ENCODE data around the gene SH2D2A.

The SH2D2A gene

DNA sequence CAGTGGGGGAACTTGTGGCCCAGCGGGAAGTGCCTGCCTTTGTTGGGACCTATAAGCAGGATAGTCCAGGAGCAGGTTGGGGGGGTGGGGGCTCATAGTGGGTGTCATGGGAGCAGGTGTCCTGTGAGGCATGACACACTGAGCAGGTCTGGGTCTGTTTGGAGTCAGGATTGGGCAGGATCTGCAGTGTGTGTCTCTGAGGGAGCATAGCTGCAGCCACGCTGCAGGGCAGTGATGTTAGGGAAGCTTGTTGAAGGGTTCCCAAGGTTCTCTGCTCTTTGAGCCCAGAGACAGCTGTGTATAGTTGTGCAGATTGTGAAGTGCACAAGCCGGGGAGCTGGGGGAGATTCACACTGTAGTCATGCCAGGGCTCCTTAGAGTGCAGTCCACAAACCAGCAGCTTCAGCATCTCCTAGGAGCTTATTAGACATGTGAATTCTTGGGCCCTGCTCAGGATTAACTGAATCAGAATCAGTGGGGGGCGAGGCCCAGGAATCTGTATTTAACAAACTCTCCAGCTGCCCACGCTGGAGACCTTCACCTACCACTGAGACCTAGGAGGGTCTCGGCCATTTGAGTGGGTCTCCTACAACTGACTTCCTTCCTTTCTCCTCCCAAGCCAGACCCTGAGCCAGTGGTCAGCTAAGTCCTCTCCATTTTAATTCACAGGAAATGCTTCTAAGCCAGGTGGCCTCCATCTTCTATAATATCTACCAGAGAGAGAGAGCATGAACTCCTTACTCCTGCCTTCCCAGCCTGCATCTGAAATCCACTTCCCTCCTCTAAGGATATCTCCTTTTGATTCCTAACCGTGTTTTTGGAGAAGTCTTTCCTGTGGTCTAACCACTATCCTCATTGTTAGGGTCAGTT is 31.2 kb upstream of the SH2D2A start:
- DNase-seq = no peak

DNA sequence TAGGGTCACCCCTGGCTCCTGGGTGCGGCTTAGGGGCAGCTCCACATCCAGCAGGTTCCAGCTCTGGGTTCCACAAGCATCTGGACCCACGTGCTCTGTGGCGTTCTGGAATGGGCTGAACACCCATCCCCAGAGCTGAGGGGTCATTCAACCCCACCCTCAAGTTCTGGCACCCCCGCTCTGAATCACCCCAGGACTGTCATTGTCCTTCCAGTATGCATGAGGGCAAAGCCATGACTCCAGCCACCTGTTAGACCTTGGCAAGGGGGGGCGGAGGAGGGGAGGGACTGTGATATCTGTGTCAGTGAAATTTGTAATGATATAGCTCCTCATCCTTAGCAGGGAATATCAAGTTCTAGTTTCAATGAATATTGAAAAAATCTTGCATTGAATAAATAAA is 30.0 kb upstream of the SH2D2A start:
- DNase-seq = no peak

DNA sequence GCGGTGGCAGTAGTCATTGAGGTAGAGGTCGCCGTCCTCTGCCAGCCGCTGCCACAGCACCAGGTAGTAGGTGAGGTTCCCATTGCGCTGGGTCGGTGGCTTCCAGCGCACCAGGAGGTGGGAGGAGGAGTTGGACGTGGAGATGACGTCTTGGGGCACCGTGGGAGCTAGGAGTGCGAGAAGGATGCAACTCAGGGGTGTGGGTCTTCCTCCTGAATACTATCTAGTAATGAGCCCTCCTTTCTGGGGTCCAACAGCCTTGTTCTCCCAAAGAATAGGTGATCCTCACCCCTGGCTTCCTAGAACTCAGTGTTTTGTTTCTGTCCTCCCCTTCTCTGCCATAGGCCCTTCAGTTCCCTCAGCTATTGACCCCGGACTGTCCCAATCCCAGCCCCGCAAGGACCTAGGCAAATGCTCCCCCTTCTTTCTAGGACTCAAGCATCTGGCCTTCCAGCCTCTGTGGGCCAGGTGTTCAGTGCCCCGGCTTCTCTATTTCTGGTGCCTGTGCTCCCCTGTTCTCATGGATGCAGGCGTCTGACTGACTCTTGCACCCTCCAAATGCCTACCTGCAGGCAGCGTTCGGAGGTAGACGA is 29.4 kb upstream of the SH2D2A start:
- DNase-seq = no peak

DNA sequence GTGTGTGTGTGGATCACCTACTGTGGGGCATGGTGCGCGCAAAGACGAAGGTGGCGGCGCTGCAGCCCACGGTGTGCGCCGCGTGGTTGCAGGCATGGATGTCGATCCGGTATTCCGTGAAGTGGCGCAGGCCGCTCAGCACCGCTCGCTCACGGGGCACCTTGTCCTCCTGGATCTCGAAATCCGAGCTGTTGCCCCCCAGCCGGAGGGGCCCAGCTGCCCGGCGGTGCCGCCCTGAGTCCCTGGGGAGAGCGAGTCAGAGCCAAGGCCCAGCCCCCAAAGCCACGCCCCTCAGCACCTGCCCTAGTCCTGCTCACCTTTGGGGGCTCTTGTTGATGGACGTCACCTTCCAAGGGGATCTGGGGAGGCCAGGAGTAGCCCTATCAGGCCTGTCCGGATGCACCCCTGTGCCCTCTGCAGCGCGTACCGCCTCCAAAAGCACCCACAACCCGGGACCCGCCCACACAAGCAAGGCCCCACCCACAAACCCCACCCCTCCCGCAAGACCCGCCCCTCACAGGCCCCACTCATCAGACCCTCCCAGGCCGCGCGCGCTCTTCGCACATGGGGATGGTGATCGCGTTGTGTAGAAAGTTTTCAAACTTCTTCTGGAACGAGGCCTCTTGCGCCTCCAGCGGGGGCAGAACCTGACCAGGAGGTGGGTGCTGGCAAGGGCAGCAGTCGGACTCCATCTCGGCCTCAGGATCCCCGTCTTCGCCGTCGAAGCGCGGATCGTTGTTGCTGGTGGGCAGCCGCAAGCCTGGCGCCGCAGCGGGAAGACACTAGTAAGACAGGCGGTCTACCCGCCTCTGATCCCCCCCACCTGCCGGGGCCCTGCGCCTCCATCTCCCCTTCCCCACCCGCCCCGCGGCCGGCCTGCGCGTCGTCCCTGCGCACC is 28.7 kb upstream of the SH2D2A start:
- no peak for DNase-seq

DNA sequence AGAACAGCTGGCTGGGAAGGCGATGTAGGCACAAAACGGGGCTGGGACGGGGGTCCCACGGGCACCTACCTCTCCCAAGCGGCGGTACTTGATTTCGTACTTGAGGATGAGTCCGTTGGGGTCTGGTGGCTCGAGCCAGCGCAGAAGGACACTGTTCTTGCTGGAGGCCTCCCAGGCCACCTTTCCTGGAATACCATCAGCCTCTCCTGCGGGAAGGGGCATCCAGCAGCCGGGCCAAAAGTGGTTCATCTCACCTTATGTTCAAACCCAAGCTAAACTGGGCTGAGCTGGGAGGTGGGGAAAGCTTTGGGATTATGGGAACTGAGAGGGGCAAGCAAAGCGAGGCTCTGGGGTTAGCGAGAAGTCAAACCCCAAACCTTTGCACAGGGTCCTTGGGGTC is 28.0 kb upstream of the SH2D2A start:
- DNase-seq = no peak

DNA sequence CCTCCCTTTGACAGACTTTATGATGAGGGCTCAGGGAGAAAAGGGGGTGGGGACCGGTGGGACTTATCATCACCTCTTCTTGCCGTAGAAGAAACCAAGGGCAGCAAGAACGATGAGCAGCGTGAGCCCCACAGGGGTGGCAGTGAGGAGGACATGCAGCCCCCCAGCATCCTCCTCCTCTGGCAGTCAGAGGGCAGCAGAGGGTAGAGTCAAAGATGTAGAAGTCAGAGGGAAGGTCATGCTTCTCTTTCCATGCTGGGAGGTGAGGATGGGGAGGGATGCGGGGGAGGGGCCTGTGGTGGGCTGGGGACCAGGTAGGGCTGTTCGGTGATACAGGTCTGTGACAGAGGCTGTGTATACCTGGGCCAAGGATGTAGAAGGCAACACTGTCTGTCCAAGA is 27.5 kb upstream of the SH2D2A start:
- no peak for DNase-seq

DNA sequence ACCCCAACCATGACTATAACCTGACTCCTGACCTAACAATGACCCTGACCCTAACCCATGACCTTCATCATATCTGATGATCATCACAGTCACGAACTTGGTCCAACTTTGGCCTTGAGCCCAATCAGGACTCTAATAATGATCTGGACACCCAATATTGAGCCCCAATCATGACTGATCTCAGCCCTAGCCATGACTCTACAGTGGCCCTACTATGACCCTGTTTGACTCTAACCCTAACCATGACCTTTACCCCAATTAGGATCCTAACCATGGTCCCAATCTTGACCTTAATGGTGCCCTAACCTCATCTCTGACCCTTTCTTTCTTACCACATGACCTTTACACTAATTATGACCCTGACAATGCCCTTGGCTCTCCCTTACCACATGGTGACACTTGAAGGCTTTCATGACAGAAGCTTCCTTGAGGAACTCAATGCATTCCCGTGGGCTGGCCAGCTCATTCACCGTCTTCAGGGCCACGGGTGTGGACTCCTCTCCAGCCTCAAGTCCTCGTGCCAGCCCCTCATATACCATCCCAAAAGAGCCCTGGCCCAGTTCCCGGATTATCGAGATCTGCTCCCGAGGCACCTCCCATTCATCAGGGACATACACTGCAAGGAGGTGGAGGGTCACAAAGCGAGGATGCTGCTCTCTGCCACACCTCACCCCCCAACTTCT is 26.1 kb upstream of the SH2D2A start:
- no peak for DNase-seq

DNA sequence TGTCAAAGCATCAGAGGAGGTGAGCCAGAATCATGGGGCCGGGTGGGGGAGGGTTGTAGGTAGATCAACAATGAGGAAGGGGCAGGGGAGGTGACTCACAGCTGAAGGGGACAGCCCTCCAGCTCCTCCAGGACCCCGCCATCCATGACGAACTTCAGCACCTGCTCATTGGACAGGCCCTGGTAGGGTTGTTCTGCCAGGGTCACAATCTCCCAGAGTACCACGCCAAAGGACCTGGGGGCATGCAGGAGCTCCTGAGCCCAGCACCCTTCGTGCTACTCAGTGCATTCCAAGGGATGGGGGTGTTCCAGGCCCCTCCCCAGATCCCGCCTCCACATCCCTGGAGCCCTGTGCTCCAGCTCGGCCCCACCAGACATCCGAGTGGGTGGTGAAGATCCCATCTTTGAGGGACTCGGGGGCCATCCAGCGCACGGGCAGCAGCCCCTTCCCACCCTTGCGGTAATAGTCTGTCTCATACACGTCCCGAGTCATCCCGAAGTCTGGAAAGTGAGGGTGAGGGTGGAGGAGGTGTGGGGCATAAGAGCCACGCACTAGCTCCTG is 24.7 kb upstream of the SH2D2A start:
- DNase-seq = no peak

DNA sequence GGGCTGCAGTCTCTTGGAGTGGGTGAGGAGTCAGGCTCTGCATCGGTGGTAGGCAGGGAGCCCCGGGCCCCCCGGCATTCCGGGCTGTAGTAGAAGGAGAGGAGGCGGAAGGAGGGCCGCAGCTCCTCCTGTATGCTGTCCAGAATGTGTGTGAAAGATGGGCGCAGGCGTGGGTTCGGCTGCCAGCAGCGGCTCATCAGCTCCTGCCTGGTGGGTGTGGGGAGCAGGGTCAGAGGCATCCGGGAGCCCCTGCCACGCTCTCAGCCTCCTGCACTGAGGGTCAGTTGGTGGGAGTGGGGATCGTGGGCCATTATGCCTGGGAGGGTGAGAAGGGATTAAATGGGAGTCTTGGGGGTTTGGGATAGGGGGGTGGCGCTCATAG is 24.2 kb upstream of the SH2D2A start:
- no peak for DNase-seq

DNA sequence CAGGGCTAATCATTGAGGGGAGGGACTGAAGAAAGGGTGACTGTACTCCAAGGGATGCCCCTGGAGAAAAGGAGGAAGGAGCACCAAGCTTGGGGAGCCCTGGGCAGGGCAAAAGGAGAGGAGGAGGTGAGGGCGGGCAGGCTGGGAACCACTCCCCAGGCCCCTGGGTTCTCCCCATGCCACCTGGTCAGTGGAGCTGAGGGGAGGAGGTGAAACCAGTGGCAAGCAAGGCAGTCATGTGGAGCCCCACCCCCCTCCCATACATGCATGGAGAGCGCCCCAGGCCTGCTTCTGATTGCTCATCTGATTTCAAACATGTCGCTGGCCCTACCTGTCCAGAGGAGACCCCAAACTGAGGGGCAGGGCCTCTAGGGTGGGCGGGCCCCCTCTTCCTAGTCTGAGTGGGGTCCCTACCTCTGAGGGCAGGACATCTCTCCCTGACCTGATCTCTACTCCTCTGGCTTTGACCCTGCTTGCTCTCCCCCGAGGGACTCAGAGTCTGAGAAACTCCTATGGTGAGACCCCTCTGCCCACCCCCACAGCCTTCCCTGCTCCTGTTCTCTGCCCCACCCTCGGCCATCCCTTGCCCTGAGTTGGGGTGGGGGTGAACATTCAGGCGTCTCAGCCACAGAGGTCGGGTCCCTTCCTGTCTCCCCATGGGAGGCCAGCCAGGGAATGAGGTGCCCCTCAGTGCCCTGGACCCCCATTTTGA is 23.7 kb upstream of the SH2D2A start:
- no peak for DNase-seq

DNA sequence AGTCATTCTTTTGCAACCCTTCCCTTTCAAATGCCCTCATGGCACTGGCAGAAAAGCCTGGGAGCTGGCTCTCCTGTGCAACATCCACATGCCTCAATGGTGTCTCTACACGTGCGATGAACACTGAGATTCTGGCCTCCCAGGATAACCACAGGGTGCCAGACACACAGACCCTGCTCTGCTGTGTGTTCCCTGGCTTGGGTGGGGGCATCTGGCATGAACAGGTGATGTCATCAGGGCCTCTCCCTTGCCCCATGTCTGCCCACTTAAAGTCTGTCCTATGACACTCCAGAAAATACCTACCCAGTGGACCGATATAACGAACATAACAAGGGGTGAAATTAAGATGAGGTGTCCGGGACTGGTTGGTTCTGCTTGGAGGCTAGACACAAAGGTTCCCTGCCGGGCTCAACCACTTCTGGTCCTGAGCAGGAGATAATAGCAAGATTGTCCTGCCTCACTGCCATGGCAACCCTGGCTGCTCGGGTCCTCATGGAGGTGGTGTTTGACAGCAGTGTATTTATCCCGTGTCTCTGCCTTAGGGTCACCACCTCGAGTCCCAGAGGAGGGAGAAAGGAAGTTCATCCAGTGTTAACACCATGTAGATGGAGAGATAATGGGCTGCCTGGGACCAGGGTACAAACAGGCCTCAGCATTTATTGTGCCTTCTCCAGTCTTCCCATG is 22.9 kb upstream of the SH2D2A start:
- DNase-seq = no peak

DNA sequence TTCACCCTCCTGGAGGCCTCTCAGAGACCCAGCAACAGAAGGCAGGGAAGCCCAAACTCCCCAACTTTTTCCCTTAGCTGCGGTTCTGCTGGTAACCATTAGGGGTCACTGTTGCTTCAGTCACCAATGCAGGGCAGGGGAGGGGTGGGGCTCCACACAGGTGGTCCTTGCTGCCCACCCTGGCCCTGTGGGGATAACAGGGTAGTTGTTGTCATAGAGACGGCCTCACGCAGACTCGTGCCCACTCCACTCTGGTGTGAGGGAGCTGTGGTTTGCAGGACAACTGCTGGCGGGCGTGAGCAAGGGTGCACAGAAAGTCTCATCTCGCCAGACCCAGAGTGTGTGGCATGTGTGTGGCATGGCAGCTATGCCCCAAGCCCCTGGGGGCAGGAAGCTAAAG is 22.3 kb upstream of the SH2D2A start:
- DNase-seq = no peak

DNA sequence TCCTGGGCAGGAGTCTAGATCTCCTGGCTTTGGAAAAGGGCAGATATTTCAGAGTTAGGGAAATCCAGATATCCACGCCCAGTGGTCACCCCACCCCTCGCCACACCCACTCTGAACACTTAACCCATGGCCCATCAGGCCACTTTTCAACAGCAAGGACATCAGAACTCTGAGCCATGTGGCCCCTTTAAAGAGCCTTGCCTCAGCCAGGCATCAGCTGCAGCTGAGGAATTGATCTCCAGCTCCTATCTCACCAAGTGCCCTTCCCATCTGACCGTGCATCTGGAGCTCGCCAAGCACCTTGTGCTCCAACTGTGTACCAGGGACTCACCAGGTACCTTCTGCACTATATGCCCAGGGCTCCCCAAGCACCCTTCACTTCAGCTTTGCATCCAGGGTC is 20.2 kb upstream of the SH2D2A start:
- DNase-seq = no peak

DNA sequence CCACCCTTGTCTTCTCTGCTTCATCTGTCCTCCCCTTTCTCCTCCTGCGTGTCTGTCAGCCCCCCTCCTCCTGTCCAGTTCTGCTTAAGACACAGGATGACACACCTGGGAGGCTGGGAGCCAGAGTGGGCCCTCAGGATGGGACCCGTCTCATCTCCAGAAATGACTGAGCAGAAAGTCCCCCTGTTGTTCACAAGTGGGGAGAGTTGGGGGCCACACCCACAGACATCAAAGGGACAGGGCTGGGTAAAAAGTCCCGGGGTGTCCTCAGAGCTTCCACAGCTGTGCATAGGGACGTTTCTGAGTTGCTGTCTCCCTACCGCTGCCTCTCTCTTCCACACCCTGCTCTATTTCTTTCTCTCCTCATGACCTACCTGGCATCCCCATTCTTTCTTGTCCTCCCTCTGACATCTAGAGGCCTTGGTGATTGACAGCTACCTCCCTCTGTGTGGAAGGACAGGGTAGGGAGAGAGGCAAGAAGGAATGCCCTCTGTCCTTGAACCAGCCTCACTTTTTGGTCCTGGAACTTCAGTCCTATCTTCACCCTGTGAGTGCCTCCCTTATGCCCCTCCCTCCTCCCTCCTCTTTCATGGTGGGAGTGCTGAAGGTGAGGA is 19.5 kb upstream of the SH2D2A start:
- no peak for DNase-seq

DNA sequence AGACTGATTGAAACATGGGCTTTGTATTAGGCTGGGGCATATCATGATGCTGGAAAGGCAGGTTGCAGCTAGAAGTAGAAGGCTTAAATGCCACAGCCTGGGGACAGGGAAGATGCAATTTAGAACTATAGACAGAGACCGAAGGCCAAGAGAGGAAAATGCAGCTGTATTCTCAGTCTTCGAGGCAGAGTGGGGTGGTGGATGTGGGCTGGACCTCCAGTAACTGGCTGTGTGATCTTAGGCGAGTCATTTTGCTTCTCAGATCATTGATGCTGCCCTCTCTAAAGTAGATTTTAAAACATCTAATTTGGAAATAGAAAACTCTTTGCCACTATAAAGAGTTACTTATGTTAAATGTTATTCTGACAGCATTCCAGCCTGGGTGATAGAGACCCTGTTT is 17.7 kb upstream of the SH2D2A start:
- DNase-seq = no peak

DNA sequence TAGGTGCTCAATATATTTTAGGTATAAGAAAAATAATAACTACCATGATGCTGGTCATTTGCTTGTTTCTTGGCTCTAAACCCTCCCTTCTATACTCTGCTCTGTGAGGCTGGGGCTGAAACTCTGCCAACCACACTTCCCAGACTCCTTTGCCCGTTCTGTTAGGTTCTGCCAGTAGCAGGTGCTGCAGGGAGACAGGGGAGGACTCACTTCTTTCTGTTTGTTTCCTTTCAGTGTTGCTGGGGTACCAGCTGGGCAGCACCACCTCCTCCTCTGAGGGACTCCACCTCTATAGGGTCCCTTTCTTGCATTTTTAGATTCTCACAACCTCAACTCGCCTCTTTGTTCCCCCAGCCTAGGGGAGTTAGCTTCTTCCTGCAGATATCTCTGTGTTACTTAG is 17.0 kb upstream of the SH2D2A start:
- no peak for DNase-seq

DNA sequence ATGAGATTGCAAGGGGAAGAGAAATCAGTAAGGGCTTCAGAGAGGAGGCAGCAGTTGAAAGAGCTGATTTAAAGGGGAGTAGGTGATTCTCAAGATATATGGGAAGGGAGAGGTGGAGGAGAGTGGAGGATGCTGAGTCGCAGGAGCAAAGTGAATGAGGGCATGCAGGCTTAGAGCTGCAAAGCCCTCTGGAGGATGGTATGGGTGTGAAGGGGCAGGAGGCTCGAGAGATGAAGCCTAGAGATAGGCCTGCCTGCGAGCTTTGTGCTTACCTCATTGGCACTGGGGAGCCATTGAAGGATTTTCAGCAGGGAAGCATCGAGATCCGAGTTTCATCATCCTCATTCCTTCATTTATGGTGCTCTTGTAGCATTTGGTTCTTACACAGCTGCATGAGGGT is 15.8 kb upstream of the SH2D2A start:
- no peak for DNase-seq

DNA sequence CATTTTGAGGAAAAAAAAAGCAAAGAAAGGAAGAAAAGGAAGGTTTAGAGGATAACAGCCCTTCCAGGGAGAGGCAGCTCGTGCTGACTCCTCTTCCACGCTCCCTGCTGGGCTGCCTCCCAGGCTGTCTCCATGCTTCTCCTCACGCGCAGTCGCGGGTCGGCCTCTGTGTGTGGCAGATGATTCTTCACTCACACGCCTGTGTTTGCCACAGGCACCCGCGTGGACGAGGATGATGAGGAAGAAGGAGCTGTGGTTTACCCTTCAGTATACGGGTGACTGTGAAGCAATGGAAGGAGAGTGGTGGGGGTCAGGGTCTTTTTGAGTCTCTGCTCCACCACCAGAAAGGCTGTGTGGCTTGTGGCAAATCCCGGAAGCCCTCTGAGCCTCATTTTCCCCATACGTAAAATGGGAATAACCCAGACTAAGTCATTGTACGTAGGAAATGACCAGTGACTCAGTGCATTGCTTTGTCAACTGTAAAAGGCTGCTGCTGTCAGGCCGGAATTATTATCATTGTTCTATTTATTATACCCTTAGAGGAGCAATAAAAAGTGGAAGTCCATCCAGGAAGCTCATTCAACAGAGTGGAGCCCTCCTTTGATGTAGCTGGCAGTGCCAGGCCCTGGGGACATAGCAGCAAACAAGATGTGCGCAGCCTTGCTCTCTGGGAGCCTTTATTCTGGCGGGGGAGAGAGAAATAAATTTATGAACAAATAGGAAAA is 11.9 kb upstream of the SH2D2A start:
- DNase-seq = no peak

DNA sequence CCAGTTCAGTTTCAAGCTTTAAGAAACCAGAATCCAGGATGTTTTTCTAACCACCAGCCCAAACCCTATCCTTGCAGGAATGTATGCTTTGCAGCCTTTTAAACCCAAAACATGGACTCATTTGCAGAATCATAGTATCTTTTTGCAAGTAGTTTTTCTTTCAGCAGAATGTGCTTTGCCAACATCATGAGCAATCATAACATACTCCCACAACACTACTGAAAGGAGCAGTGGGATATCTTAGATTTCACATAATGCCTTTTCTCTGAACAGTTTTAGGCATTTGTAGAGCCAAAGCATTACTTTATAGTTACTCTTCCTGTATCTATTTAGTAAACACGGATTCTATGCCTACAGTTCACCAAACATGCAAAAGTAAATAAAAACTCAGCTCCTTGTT is 10.0 kb upstream of the SH2D2A start:
- no peak for DNase-seq

DNA sequence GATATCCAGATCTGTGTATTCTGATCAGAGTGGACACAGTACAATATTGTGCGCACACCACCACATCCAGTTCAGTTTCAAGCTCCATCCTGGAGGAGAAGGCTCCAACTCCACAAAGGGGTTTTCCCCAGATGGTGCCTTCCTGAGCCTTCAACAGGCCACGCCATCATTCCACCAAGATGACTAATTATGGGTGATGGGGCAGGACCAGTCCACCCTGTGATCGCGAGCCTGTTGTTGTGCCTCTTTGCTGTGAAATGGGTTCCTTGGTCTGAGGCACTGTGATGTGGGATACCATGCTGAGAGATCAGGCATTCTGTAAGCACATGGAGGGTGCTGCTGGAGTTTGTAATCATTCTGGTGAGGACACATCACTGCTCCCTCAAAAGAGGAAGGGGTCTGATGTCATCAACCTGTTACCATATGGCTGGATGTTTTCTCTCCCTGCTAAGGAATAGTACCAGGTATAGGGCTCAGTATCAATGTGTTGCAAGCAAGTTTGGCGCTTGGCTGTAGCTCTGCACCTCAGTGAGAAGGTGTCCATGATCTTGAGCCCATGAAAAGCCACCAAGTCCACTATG is 6.7 kb upstream of the SH2D2A start:
- no peak for DNase-seq
